Stimulated activated CD4-positive, alpha-beta T cell treated with anti-CD3 and anti-CD28 coated beads, Interleukin-2, amount 100 ng/mL, for 24 hours (primary cell): ENCODE data around the gene LCN12.
"Not testable (repeated sequence)": the region's sequence is repeated elsewhere in the genome, so short reads cannot be mapped to it uniquely, and the experiment has no call there.

ENCODE experiments used
- DNase-seq, 2 donors: peaks; one replicate each; pipeline ENCODE4 v3.0.0-alpha.2; 2020

Gene LCN12

GRCh38 chr9:136991993-136992818 is 40.1 kb downstream of the LCN12 start, which contains the start of gene PAXX:
Gene PAXX, plus strand, starts transcription at chr9:136992422. Its CDS starts 22 bp downstream, at chr9:136992444.
- DNase-seq: peak; percentile 96 to 97

- no peak for DNase-seq
These were observed 40.8 kb downstream of the LCN12 start for GRCh38 chr9:136992819-136993369.

DNA sequence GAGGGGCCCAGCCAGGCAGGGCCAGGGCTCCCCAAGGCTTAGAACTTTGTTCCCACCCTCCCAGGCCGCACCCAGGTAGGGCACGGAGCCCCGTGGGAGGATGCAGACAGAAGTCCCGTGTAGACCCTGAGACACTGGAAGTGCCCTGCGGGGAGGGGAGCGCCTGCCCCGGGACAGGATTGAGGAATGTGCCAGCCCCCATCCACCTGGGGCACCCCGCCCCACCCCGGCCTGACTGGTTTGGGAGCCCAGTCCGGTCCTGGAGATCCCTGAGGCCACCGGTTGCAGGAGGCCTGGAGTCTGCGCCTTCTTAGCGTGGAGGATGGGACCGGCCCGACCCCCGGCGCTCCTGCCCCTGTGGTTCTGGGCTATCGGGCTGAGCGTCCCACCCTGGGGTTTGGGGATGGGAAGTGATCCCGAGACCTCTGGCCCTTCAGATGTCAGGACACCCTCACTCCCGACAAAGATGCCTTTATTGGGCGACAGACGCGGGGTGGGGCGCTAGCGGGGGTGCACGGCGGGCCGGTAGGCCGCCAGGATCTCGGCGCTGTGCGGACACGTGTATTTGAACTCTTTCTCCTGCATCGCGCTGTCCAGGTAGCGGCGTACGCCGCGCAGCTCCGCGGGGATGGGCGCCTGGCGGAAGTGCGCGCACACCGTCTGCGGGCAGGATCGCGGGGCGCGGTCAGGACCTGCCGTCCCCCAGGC is 42.3 kb downstream of the LCN12 start:
- no peak for DNase-seq

DNA sequence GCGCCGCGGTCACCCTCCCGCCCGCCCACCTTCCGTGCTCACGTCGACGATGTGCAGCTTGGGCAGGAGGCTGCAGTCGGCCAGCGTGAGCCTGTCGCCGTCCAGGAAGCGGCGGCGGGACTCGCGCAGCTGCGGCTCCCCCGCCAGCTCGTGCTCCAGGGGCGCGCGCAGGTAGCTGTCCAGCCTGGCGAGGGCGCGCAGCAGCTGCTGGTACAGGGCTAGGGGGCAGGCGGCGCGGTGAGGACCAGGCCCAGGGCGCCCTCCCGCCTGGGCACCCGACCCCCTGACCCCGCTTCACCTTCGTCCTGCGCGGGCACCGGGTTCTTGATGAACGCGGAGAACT is 42.8 kb downstream of the LCN12 start:
- DNase-seq: no peak

- no peak for DNase-seq
These were observed 43.3 kb downstream of the LCN12 start for GRCh38 chr9:136995362-136995761.

DNA sequence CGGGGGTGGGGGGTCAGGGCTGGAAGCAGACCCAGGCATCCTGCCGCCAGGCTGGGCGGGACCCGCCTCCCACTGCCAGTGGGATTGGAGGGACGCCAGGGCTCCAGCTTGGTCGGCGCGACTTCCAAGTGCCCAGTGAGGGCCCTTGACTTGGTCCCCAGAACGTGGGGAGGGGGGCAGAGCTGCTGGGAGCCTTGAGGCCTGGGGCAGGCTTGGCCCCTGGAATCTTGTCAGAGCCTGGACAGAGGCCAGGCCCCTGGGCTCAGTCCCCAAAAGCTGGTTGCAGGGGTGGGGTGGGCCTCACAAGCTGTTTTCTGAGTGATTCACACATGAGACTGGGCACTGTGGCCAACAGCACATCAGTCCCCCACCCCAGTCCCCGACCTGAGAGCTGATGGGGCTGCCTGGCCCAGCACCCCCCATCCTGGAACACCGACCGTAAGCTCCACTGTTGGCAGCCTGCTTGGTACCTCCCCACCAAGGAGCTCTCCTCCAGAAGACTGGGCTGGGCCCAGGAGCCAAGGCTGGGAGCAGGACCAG is 43.8 kb downstream of the LCN12 start:
- DNase-seq: no peak

DNA sequence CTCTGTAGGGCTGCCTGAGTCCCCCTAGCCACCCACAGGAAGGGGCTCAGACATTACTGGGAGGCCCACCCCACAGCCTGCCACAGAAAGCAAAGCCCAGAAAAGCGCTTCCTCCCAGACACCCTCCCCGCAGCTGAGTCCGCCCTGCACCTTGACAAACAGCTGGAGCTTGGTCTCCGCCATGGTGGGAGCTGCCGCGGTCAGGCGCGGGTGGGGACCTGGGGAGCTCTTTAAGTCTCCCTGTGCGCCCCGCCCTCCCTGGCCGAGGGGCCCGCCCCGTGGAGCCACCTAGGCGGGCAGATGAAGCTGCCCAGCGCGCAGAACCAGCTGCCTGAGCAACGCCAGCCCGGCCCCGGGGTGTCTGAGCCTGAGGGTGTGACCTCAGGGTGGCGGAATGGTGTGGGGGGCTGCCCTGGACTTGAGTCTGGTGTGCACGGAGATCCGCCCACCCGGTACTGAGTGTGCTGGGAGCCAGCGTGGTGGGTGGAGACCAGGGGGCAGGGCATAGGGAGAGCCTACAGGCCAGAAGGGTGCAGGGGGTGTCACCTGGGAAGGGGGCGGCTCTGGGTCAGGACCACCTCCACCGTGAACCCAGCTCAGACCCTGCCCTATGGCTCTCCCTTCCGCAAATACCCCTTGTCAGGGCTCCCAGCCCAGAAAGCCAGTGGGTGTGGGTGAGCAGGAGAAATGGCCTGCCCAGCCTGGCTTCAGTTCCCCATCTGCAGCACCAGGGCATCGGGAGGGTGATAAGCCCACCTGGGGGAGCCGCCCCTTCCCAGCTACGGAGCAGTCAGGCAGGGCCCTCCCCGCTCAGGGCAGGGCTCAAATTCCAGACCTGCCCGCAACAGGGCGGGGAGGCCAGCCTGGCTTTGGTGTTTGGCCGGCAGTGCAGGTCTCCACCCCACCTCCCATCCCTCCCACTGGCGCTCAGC is 44.6 kb downstream of the LCN12 start, which contains the start of gene CLIC3:
TSS of gene CLIC3 (minus strand) at position 208 of the 932 bp plus-strand sequence. CDS start at position 183, 25 bp downstream.
- DNase-seq: peak; percentile 48 to 49

DNA sequence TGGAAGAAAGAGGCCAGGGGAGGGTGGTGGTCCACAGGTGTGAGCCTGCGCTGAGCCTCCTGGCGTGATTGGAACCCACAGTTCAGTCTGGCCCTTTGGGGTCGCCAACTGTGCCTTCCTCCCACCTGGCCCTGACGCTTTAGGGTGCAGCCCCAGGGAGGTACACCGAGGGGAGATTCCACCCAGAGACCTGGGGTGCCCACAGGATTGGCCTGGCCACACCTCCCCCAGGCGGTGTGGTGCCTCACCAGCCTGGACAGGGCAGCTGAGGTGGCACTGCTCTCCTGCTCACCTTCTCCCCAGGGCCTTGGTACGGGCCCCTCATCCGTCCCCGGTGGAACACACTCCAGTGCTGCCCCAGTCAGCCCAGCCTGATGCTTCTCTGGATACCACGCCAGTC is 45.3 kb downstream of the LCN12 start:
- DNase-seq: no peak

- DNase-seq: no peak
These were observed 45.8 kb downstream of the LCN12 start for GRCh38 chr9:136997830-136998234.

GRCh38 chr9:137000177-137000930 is 48.3 kb downstream of the LCN12 start:
- DNase-seq: no peak

DNA sequence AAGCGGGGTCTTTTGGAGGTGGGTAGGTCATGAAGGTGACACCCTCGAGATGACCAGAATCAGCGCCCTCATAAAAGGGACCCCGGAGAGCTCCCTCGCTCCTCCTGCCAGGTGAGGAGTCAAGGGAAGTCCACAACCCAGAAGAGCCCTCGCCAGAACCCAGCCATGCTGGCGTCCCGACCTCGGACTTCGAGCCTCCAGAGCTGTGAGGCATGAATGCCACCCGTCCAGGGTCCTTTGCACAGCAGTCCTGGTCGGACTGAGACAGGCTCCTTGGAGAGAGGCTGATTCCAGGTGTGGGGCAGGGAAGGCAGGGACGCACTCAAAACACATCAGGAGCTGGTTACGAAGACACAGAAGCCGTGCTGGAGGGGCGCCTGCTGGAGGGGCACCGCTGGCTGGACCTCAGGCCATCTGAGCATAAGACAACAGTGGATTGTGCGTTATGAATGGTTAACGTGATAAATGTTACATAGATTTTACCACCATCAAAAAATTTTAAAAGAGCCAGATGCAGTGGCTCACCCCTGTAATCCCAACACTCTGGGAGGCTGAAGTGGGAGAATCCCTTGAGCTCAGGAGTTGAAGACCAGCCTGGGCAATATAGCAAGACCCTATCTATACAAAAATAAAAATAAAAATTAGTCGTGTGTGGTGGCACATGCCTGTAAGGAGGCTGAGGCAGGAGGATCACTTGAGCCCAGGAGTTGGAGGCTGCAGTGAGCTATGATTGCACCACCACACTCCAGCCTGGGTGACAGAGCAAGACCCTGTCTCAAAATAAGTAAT is 50.0 kb downstream of the LCN12 start:
- no peak for DNase-seq

- DNase-seq: no peak
These were observed 50.6 kb downstream of the LCN12 start for GRCh38 chr9:137002646-137003041.

DNA sequence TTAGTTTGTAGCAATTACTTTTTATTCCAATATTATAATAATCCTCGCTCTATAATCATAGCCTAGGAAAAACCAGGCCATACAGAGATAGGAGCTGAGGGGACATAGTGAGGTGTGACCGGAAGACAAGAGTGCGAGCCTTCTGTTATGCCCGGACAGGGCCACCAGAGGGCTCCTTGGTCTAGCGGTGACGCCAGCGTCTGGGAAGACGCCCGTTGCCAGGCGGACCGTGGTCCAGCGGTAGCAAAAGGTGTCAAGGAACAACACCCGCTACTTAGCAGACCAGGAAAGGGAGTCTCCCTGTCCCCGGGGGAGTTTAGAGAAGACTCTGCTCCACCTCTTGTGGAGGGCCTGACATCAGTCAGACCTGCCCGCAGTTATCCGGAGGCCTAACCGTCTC is 52.2 kb downstream of the LCN12 start:
- not testable (repeated sequence) for DNase-seq
